Thyroid gland (tissue), 4 donors: ENCODE data around the gene IL22RA1. TPM values are rescaled to one million over a fixed set of nuclear protein-coding genes. Genes with fewer than 3 reads are reported as not detected.

ENCODE experiments used
- DNase-seq, 2 donors: peaks; one replicate each; pipeline ENCODE4 v3.0.0-alpha.2; 2019
- H3K27ac ChIP-seq, 3 donors: fragments of 200-600 bp; sonication (generic); 1 replicate in 2 of 3; 2 replicates in 1 of 3; pipeline ENCODE4 v1.5.1; 2016 to 2019; ENCODE audit warnings: mild to moderate bottlenecking in 1 of 3, moderate library complexity in 1 of 3
- H3K27me3 ChIP-seq: fragments of 200-600 bp; sonication (generic); one replicate; pipeline ENCODE4 v1.5.1; 2019
- H3K36me3 ChIP-seq, 2 donors: fragments of 200-600 bp; sonication (generic); one replicate each; pipeline ENCODE4 v1.5.1; 2016 to 2019
- H3K4me1 ChIP-seq, 2 donors: fragments of 200-600 bp; sonication (generic); one replicate each; pipeline ENCODE4 v1.5.1; 2017 to 2019
- H3K4me3 ChIP-seq, 3 donors: fragments of 200-600 bp; sonication (generic); replicated peaks in 1 of 3; 1 replicate in 2 of 3; 2 replicates in 1 of 3; pipeline ENCODE4 v1.5.1; 2016; ENCODE audit warnings: mild to moderate bottlenecking in 1 of 3
- H3K9me3 ChIP-seq: fragments of 200-600 bp; sonication (generic); one replicate; pipeline ENCODE4 v1.5.1; 2017
- CTCF ChIP-seq, 6 experiments: fragments of 200-600 bp in 3 of 6; fragments of 450-650 bp in 3 of 6; sonication (generic) in 3 of 6; IDR thresholded peaks; one replicate each; pipeline ENCODE4 v1.5.1; 2016 to 2019; ENCODE audit warnings: antibody characterized with exemption in 6 of 6, mild to moderate bottlenecking in 2 of 6, inconsistent platforms in 1 of 6, moderate library complexity in 1 of 6
- POLR2A ChIP-seq, 2 donors: fragments of 450-650 bp; IDR thresholded peaks; one replicate each; pipeline ENCODE4 v1.6.1; 2017; ENCODE audit warnings: antibody characterized with exemption in 2 of 2, mild to moderate bottlenecking in 2 of 2, moderate library complexity in 1 of 2
- WGBS, 2 donors: methylation state at CpG; one replicate each; pipeline ENCODE4 v1.1.5; 2017; 5-methylcytosine and 5-hydroxymethylcytosine counted together
- intact Hi-C: fragments of 100-400 bp; cut with DNase I; formaldehyde crosslinking; loops from one replicate; pipeline ENCODE4 v1.15.1; 2023
- total RNA-seq, 4 donors: library from RNA; depleted of rRNA; stranded (reverse); fragments of >200 nt; gene quantifications; one replicate each; pipeline ENCODE4 v1.2.3, GENCODE V29; 2016

IL22RA1 gene
- total RNA-seq, 4 donors from 2014 or later: 1.1 TPM; not detected in 3

- 71 to 82% methylated on average over 7 of the region's 7 CpGs for WGBS, 2 donors
These were observed 73.1 kb downstream of the IL22RA1 start for GRCh38 chr1:24069817-24070216.

More at GRCh38 chr1:24069817-24070216, 73.1 kb downstream of the IL22RA1 start:
- no peaks in the 10 kb centered on the region for H3K27me3 ChIP-seq
- peaks cover 0 to 5% of the 10 kb centered on the region in 2 donors for H3K4me1 ChIP-seq
- intact Hi-C loops: no loop called here
- DNase-seq: no peak
- H3K36me3 ChIP-seq: no peaks in the 10 kb centered on the region
- TF ChIP-seq POLR2A (IDR thresholded peaks at IDR 0.05) (no peak), CTCF (IDR thresholded peaks at IDR 0.05) (no peak)
- no peak overlapping the region for H3K27ac ChIP-seq
- no peaks in the 10 kb centered on the region for H3K9me3 ChIP-seq
- H3K4me3 ChIP-seq: no peak overlapping the region

Other genes with a start within 250 kb of the IL22RA1 start
- gene CNR2, start 229.8 kb downstream of the IL22RA1 start, total RNA-seq: under 1 TPM; 0.11 to 0.54 (median 0.31) TPM
- 100 to 1,000 TPM; 147 to 211 (median 186) TPM for gene PNRC2, start 183.3 kb downstream of the IL22RA1 start, total RNA-seq
- 100 to 1,000 TPM; 158 to 193 (median 172) TPM for gene SRSF10, start 162.8 kb downstream of the IL22RA1 start, total RNA-seq
- under 1 TPM in 2 of 4 donors, not detected in 2; 0.11 to 0.54 TPM for gene MYOM3, start 31.0 kb downstream of the IL22RA1 start, total RNA-seq
- 1 to 10 TPM; 4.7 to 9.3 (median 6.1) TPM for gene IFNLR1, start 44.1 kb upstream of the IL22RA1 start, total RNA-seq
- under 1 TPM in 2 of 4 donors, not detected in 2; 0.11 to 0.27 TPM for gene GRHL3, start 176.2 kb upstream of the IL22RA1 start, total RNA-seq